Measurements from ENCODE around the gene GDF9. TPM values are rescaled to one million over a fixed set of nuclear protein-coding genes. Genes with fewer than 3 reads are reported as not detected.

The GDF9 gene
- total and polyA plus RNA-seq, 10 of the 15 experiments (the other 5 are each of a cell fraction or from before 2014, with no cell fraction given): 0.11 to 1.5 (median 0.34) TPM

- peaks cover 3 to 18% of the 10 kb centered on the region in 2 experiments for H3K36me3 ChIP-seq (ENCODE audit: control insufficient read depth in 2 of 2, insufficient read depth in 2 of 2, low read length in 1 of 2)
- no peaks in the 10 kb centered on the region for H3K9me3 ChIP-seq (replicated peaks; ENCODE audit: control insufficient read depth, insufficient read depth, low read length)
- 100% methylated on average over 1 of the region's 1 CpG for WGBS (ENCODE audit: insufficient coverage, insufficient replicate concordance, low lambda C conversion rate, missing lambda C conversion rate)
- no peaks in the 10 kb centered on the region for H3K4me1 ChIP-seq (ENCODE audit: control insufficient read depth, insufficient read depth, low read length)
- ChIA-PET CTCF (interaction anchor here (0.8 to 1.5 kb wide), 3 partner anchors 11 to 12 kb away, joined by 3 to 8 read pairs (median 3); no protein-coding TSS in a partner anchor), POLR2A (interaction anchor here (0.5 to 0.9 kb wide), 3 partner anchors 10 to 243 kb away, joined by 4 to 12 read pairs (median 4); no protein-coding TSS in a partner anchor), RAD21 (ENCODE audit: unreplicated experiment) (no interaction called here), SMC1A (ENCODE audit: uncharacterized antibody, unreplicated experiment) (interaction anchor here (1.0 to 2.6 kb wide), 2 partner anchors 10 to 12 kb away, joined by 7 to 10 read pairs; no protein-coding TSS in a partner anchor)
- H3K4me2 ChIP-seq (ENCODE audit: control insufficient read depth, insufficient read depth): no peak overlapping the region
- H3K79me2 ChIP-seq (ENCODE audit: control insufficient read depth, insufficient read depth, low read length): peaks cover 2% of the 10 kb centered on the region
- in situ Hi-C loops (cut with MboI) (no loop called here), intact Hi-C loops (cut with micrococcal nuclease; ENCODE audit: unreplicated experiment) (no loop called here)
- no TSS peak for BruUV-seq (replicated peaks)
- ATAC-seq: no peak
- no peaks in the 10 kb centered on the region for H3K27me3 ChIP-seq (replicated peaks in 1 of 2; ENCODE audit: control insufficient read depth in 2 of 2, insufficient read depth in 2 of 2, low read length in 1 of 2)
- H3K4me3 ChIP-seq: no peak overlapping the region
- no peaks in the 10 kb centered on the region for H4K20me1 ChIP-seq (ENCODE audit: control insufficient read depth, insufficient read depth)
- no peak overlapping the region for H3K27ac ChIP-seq (ENCODE audit: control insufficient read depth, insufficient read depth)
- H2AFZ ChIP-seq (ENCODE audit: control insufficient read depth, low read depth, low read length): no peak overlapping the region
- DNase-seq (ENCODE audit: low read depth, low spot score): no peak
- FAIRE-seq: no peak
- H3K9ac ChIP-seq (ENCODE audit: control insufficient read depth, insufficient read depth, low read length): no peak overlapping the region
- TF ChIP-seq MYB (IDR thresholded peaks at IDR 0.05; ENCODE audit: borderline replicate concordance, low read depth, low read length) (no peak), ZNF207 (IDR thresholded peaks at IDR 0.05; ENCODE audit: borderline replicate concordance) (no peak), NR2C1 (IDR thresholded peaks at IDR 0.05) (no peak), GATAD2B (conservative IDR thresholded peaks at IDR 0.05; ENCODE audit: low read depth) (no peak), RFX5 (IDR thresholded peaks at IDR 0.05; ENCODE audit: low read depth, low read length) (no peak), SUZ12 (IDR thresholded peaks at IDR 0.05; ENCODE audit: unreplicated experiment) (no peak), ZSCAN29 (IDR thresholded peaks at IDR 0.05) (no peak)
- TF ChIP-seq, protein P1, sequence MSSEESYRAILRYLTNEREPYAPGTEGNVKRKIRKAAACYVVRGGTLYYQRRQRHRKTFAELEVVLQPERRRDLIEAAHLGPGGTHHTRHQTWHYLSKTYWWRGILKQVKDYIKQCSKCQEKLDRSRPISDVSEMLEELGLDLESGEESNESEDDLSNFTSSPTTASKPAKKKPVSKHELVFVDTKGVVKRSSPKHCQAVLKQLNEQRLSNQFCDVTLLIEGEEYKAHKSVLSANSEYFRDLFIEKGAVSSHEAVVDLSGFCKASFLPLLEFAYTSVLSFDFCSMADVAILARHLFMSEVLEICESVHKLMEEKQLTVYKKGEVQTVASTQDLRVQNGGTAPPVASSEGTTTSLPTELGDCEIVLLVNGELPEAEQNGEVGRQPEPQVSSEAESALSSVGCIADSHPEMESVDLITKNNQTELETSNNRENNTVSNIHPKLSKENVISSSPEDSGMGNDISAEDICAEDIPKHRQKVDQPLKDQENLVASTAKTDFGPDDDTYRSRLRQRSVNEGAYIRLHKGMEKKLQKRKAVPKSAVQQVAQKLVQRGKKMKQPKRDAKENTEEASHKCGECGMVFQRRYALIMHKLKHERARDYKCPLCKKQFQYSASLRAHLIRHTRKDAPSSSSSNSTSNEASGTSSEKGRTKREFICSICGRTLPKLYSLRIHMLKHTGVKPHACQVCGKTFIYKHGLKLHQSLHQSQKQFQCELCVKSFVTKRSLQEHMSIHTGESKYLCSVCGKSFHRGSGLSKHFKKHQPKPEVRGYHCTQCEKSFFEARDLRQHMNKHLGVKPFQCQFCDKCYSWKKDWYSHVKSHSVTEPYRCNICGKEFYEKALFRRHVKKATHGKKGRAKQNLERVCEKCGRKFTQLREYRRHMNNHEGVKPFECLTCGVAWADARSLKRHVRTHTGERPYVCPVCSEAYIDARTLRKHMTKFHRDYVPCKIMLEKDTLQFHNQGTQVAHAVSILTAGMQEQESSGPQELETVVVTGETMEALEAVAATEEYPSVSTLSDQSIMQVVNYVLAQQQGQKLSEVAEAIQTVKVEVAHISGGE (CRISPR knock-in tag; IDR thresholded peaks at IDR 0.05): no peak
- TF ChIP-seq, protein P2, sequence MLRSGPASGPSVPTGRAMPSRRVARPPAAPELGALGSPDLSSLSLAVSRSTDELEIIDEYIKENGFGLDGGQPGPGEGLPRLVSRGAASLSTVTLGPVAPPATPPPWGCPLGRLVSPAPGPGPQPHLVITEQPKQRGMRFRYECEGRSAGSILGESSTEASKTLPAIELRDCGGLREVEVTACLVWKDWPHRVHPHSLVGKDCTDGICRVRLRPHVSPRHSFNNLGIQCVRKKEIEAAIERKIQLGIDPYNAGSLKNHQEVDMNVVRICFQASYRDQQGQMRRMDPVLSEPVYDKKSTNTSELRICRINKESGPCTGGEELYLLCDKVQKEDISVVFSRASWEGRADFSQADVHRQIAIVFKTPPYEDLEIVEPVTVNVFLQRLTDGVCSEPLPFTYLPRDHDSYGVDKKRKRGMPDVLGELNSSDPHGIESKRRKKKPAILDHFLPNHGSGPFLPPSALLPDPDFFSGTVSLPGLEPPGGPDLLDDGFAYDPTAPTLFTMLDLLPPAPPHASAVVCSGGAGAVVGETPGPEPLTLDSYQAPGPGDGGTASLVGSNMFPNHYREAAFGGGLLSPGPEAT (IDR thresholded peaks at IDR 0.05; ENCODE audit: low read depth): no peak
- TF ChIP-seq, protein P3, sequence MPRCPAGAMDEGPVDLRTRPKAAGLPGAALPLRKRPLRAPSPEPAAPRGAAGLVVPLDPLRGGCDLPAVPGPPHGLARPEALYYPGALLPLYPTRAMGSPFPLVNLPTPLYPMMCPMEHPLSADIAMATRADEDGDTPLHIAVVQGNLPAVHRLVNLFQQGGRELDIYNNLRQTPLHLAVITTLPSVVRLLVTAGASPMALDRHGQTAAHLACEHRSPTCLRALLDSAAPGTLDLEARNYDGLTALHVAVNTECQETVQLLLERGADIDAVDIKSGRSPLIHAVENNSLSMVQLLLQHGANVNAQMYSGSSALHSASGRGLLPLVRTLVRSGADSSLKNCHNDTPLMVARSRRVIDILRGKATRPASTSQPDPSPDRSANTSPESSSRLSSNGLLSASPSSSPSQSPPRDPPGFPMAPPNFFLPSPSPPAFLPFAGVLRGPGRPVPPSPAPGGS (IDR thresholded peaks at IDR 0.05; ENCODE audit: borderline replicate concordance, insufficient read depth, low read depth, low read length, poor library complexity, severe bottlenecking): no peak
- TF ChIP-seq, protein P4, sequence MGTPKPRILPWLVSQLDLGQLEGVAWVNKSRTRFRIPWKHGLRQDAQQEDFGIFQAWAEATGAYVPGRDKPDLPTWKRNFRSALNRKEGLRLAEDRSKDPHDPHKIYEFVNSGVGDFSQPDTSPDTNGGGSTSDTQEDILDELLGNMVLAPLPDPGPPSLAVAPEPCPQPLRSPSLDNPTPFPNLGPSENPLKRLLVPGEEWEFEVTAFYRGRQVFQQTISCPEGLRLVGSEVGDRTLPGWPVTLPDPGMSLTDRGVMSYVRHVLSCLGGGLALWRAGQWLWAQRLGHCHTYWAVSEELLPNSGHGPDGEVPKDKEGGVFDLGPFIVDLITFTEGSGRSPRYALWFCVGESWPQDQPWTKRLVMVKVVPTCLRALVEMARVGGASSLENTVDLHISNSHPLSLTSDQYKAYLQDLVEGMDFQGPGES (IDR thresholded peaks at IDR 0.05): no peak
- TF ChIP-seq, protein P5, sequence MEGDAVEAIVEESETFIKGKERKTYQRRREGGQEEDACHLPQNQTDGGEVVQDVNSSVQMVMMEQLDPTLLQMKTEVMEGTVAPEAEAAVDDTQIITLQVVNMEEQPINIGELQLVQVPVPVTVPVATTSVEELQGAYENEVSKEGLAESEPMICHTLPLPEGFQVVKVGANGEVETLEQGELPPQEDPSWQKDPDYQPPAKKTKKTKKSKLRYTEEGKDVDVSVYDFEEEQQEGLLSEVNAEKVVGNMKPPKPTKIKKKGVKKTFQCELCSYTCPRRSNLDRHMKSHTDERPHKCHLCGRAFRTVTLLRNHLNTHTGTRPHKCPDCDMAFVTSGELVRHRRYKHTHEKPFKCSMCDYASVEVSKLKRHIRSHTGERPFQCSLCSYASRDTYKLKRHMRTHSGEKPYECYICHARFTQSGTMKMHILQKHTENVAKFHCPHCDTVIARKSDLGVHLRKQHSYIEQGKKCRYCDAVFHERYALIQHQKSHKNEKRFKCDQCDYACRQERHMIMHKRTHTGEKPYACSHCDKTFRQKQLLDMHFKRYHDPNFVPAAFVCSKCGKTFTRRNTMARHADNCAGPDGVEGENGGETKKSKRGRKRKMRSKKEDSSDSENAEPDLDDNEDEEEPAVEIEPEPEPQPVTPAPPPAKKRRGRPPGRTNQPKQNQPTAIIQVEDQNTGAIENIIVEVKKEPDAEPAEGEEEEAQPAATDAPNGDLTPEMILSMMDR (IDR thresholded peaks at IDR 0.05 in 2 of 3, conservative IDR thresholded peaks at IDR 0.05 in 1 of 3; ENCODE audit: control insufficient read depth in 2 of 3, extremely low read depth in 1 of 3, insufficient read depth in 1 of 3, low read depth in 3 of 3, low read length in 3 of 3): no peak
Measured at GRCh38 chr5:132872788-132873118, 6.5 kb upstream of the GDF9 start.

Data from GM12878 (cell line).